K562 (cell line): Measurements from ENCODE around the gene MAP4. TPM values are rescaled to one million over a fixed set of nuclear protein-coding genes. Genes with fewer than 3 reads are reported as not detected.

Source experiments
- BHLHE40 ChIP-seq: IDR thresholded peaks from 2 replicates; pipeline ENCODE4 v1.6.1; 2011; ENCODE audit warnings: low read length, improper control_type of control experiment
- EGR1 ChIP-seq: fragments of 450-650 bp; conservative IDR thresholded peaks from 2 replicates; pipeline ENCODE4 v1.6.1; 2017; ENCODE audit warnings: mild to moderate bottlenecking
- FOXO4 ChIP-seq: fragments of 450-650 bp; formaldehyde crosslinking; IDR thresholded peaks from 2 replicates; pipeline ENCODE4 v1.4.0; 2020; ENCODE audit warnings: mild to moderate bottlenecking, moderate library complexity
- POLR2G ChIP-seq: fragments of 200-400 bp; formaldehyde crosslinking; IDR thresholded peaks from 2 replicates; pipeline ENCODE4 v1.6.1; 2017; ENCODE audit warnings: low read depth, mild to moderate bottlenecking, antibody characterized with exemption, low read length, moderate library complexity
- RBM22 ChIP-seq: fragments of 200-400 bp; formaldehyde crosslinking; IDR thresholded peaks from 2 replicates; pipeline ENCODE4 v1.6.1; 2018; ENCODE audit warnings: low read length, low read depth; ENCODE audit not compliant: poor library complexity, severe bottlenecking
- SUPT5H ChIP-seq: fragments of 450-650 bp; IDR thresholded peaks from 2 replicates; pipeline ENCODE4 v1.6.1; 2016
- TOE1 ChIP-seq, 2 experiments: fragments of 450-650 bp in 1 of 2; sonication (generic) in 1 of 2; formaldehyde crosslinking in 1 of 2; IDR thresholded peaks; 2 replicates each; pipeline versions ENCODE4 v1.7.1 to v1.8.0; 2016 to 2022; ENCODE audit warnings: borderline replicate concordance in 2 of 2, mild to moderate bottlenecking in 2 of 2, antibody characterized with exemption in 1 of 2, inconsistent platforms in 1 of 2, low read depth in 1 of 2, missing genetic modification reagents in 1 of 2, moderate library complexity in 1 of 2
- TRIM28 ChIP-seq: fragments of 450-650 bp; IDR thresholded peaks from 2 replicates; pipeline ENCODE4 v1.6.1; 2017
- ZFP1 ChIP-seq: fragments of 450-650 bp; formaldehyde crosslinking; IDR thresholded peaks from 2 replicates; pipeline ENCODE4 v1.4.0; 2020; ENCODE audit warnings: mild to moderate bottlenecking, mixed read lengths
- polyA plus RNA-seq, 8 experiments: library from polyadenylated mRNA; depleted of rRNA in 4 of 8; stranded (reverse) in 5 of 8; unstranded in 3 of 8; fragments of >200 nt; fragmentation: Nextera tagmentation in 2 of 8; fragmentation: Illumina TruSeq in 1 of 8; extraction: Ambion mirVana in 2 of 8; extraction: Trizol in 1 of 8; gene quantifications; 2 replicates each; pipeline versions ENCODE4 v1.2.1 to v1.2.3, GENCODE V29; 2011 to 2014; ENCODE audit warnings: inconsistent platforms in 1 of 8, missing spikeins in 1 of 8
- total RNA-seq, 7 experiments: library from RNA; depleted of rRNA in 6 of 7; stranded (reverse); fragments of >200 nt in 6 of 7; fragmentation: Illumina TruSeq in 2 of 7; extraction: Trizol in 2 of 7; gene quantifications; 2 replicates each; pipeline versions ENCODE4 v1.2.1 to v1.2.3, GENCODE V29; 2011 to 2021; ENCODE audit warnings: low replicate concordance in 1 of 7

Gene MAP4
- total and polyA plus RNA-seq, 9 of the 15 experiments (the other 6 are each of a cell fraction or from before 2014, with no cell fraction given), result 13.3 to 141 (median 36.8) TPM

- no peak for TF ChIP-seq FOXO4 (CRISPR knock-in tag)
- TF ChIP-seq POLR2G, result peak; percentile 38; the same call in 1 of the 2 replicates
- no peak for TF ChIP-seq ZFP1 (CRISPR knock-in tag)
- TF ChIP-seq BHLHE40, result no peak
- TF ChIP-seq TOE1 (IDR thresholded peaks at IDR 0.05; ENCODE audit: borderline replicate concordance), result no peak
- no peak for TF ChIP-seq TOE1 (CRISPR knock-in tag; IDR thresholded peaks at IDR 0.05; ENCODE audit: borderline replicate concordance, low read depth)
- TF ChIP-seq RBM22, result peak; percentile 65
- TF ChIP-seq TRIM28, result no peak
- TF ChIP-seq SUPT5H, result 0 out of 2 replicates have a peak, but pooled peaks have one; percentile 11
- no peak for TF ChIP-seq EGR1
Measured at GRCh38 chr3:47851888-47852603, 164.2 kb downstream of the MAP4 start (continued).
